HCT116 (cell line): ENCODE measurements around the gene ECSCR.

Experiments used
- ATF3 ChIP-seq: IDR thresholded peaks from 2 replicates; pipeline ENCODE4 v1.6.1; 2012
- CEBPB ChIP-seq: IDR thresholded peaks from 2 replicates; pipeline ENCODE4 v1.6.1; 2012; ENCODE audit warnings: low read depth
- CTCF ChIP-seq, 3 experiments: fragments of 200-600 bp in 1 of 3; sonication (generic) in 1 of 3; IDR thresholded peaks in 2 of 3; conservative IDR thresholded peaks in 1 of 3; 2 replicates each; pipeline ENCODE4 v1.5.1; 2012 to 2017; ENCODE audit warnings: low read depth in 2 of 3, low read length in 2 of 3, antibody characterized with exemption in 1 of 3, borderline replicate concordance in 1 of 3, control low read depth in 1 of 3, mild to moderate bottlenecking in 1 of 3, mixed read lengths in 1 of 3, mixed run types in 1 of 3, moderate library complexity in 1 of 3; ENCODE audit not compliant: insufficient read depth in 1 of 3
- EZH2 ChIP-seq: fragments of 200-600 bp; sonication (generic); IDR thresholded peaks from 2 replicates; pipeline ENCODE4 v1.6.1; 2017; ENCODE audit warnings: antibody characterized with exemption, mixed run types
- JUND ChIP-seq: IDR thresholded peaks from 2 replicates; pipeline ENCODE4 v1.6.1; 2012
- MAX ChIP-seq: IDR thresholded peaks from 2 replicates; pipeline ENCODE4 v1.6.1; 2012
- POLR2A ChIP-seq: IDR thresholded peaks from 2 replicates; pipeline ENCODE4 v1.7.0; 2011; ENCODE audit warnings: borderline replicate concordance; ENCODE audit not compliant: insufficient read depth, insufficient read length; ENCODE audit errors: extremely low read depth
- POLR2AphosphoS5 ChIP-seq: IDR thresholded peaks from 2 replicates; pipeline ENCODE4 v1.6.1; 2011; ENCODE audit warnings: mild to moderate bottlenecking, low read depth, low read length, moderate library complexity
- RAD21 ChIP-seq: IDR thresholded peaks from 2 replicates; pipeline ENCODE4 v1.6.1; 2012; ENCODE audit warnings: low read depth, mild to moderate bottlenecking
- REST ChIP-seq: IDR thresholded peaks from 2 replicates; pipeline ENCODE4 v1.6.1; 2012; ENCODE audit warnings: low read depth
- SIN3A ChIP-seq: IDR thresholded peaks from 2 replicates; pipeline ENCODE4 v1.6.1; 2012; ENCODE audit warnings: low read depth
- SRF ChIP-seq: IDR thresholded peaks from 2 replicates; pipeline ENCODE4 v1.6.1; 2012; ENCODE audit warnings: low read depth
- TCF7L2 ChIP-seq: IDR thresholded peaks from 2 replicates; pipeline ENCODE4 v1.7.0; 2011; ENCODE audit warnings: borderline replicate concordance, inconsistent platforms; ENCODE audit not compliant: insufficient read depth, insufficient read length; ENCODE audit errors: extremely low read depth
- YY1 ChIP-seq: IDR thresholded peaks from 2 replicates; pipeline ENCODE4 v1.6.1; 2011; ENCODE audit warnings: low read length, low read depth, moderate library complexity, mild to moderate bottlenecking; ENCODE audit not compliant: insufficient replicate concordance; ENCODE audit errors: extremely low read depth

GRCh38 chr5:139481122-139481533 is 18.6 kb upstream of the ECSCR start:
- TF ChIP-seq POLR2AphosphoS5 (no peak), YY1 (no peak), CTCF (IDR thresholded peaks at IDR 0.05 in 2 of 3, conservative IDR thresholded peaks at IDR 0.05 in 1 of 3; ENCODE audit: borderline replicate concordance in 1 of 3, insufficient read depth in 1 of 3, low read depth in 2 of 3, low read length in 2 of 3) (no peak), EZH2 (no peak), ATF3 (no peak), SIN3A (no peak), CEBPB (no peak), POLR2A (no peak), REST (no peak), MAX (no peak), TCF7L2 (no peak), JUND (no peak), RAD21 (no peak), SRF (no peak)
